Urinary bladder (tissue), 4 donors: ENCODE results near the gene MEP1A. TPM values are rescaled to one million over a fixed set of nuclear protein-coding genes. Genes with fewer than 3 reads are reported as not detected.

ENCODE experiments used
- DNase-seq: peaks from one replicate; pipeline ENCODE4 v3.0.0-alpha.2; 2015; ENCODE audit errors: extremely low spot score
- H3K27ac ChIP-seq: one replicate; pipeline ENCODE4 v1.5.1; 2013; ENCODE audit warnings: low read depth, mild to moderate bottlenecking, moderate library complexity
- H3K36me3 ChIP-seq: one replicate; pipeline ENCODE4 v1.6.1; 2013; ENCODE audit warnings: mild to moderate bottlenecking, moderate library complexity; ENCODE audit not compliant: insufficient read depth
- H3K4me1 ChIP-seq: one replicate; pipeline ENCODE4 v1.6.1; 2013; ENCODE audit warnings: mild to moderate bottlenecking, moderate library complexity; ENCODE audit not compliant: insufficient read depth
- H3K4me3 ChIP-seq: one replicate; pipeline ENCODE4 v1.5.1; 2013; ENCODE audit warnings: low read depth, low read length
- WGBS: extraction: QIAGEN DNeasy Blood & Tissue Kit; methylation state at CpG from one replicate; pipeline ENCODE4 v1.1.7; 2013; 5-methylcytosine and 5-hydroxymethylcytosine counted together
- polyA plus RNA-seq: library from polyadenylated mRNA; stranded (reverse); fragments of 200-250 nt; gene quantifications from one replicate; pipeline ENCODE4 v1.2.3, GENCODE V29; 2013
- total RNA-seq: library from RNA; depleted of rRNA; stranded (reverse); fragments of >200 nt; gene quantifications from one replicate; pipeline ENCODE4 v1.2.3, GENCODE V29; 2014
- donor health status: healthy with polysubstance abuse.
- donor health status: healthy.

MEP1A gene
- total and polyA plus RNA-seq, 2 donors = not detected

- H3K4me1 ChIP-seq = no peaks in the 10 kb centered on the region
- no peaks in the 10 kb centered on the region for H3K36me3 ChIP-seq
- no peak overlapping the region for H3K4me3 ChIP-seq
- 84% methylated on average over 5 of the region's 5 CpGs for WGBS
- H3K27ac ChIP-seq = no peak overlapping the region
- no peak for DNase-seq
Observed at GRCh38 chr6:46867411-46867810, 74.2 kb downstream of the MEP1A start.

- no peak overlapping the region for H3K27ac ChIP-seq
- DNase-seq = no peak
- no peaks in the 10 kb centered on the region for H3K36me3 ChIP-seq
- H3K4me3 ChIP-seq = no peak overlapping the region
- H3K4me1 ChIP-seq = no peaks in the 10 kb centered on the region
- WGBS = 54% methylated on average over 4 of the region's 4 CpGs
Observed at GRCh38 chr6:46876126-46876525, 82.9 kb downstream of the MEP1A start.

DNA sequence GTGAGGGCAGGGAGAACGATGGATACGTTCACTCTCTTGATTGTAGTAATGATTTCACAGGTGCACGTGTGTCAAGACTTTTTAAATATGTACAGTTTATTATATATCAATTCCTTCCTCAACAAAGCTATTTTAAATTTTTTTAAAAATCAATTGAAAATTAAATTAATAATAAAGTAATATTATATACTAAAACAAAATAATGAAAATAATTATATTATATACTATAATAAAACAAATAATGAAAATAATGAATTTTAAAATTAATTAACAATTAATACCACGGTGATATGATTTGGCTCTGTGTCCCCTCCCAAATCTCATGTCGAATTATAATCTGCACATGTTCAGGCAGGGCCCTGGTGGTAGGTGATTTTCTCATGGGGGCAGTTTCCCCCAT, 85.8 kb downstream of the MEP1A start:
- H3K4me3 ChIP-seq = no peak overlapping the region
- no peak for DNase-seq
- no peak overlapping the region for H3K27ac ChIP-seq
- peaks cover 2% of the 10 kb centered on the region for H3K36me3 ChIP-seq
- 87% methylated on average over 5 of the region's 5 CpGs for WGBS
- H3K4me1 ChIP-seq = no peaks in the 10 kb centered on the region

- Histone ChIP-seq H3K36me3 (peaks cover 2% of the 10 kb centered on the region), H3K4me3 (no peak overlapping the region), H3K27ac (no peak overlapping the region), H3K4me1 (no peaks in the 10 kb centered on the region)
- DNase-seq = no peak
- WGBS = 71% methylated on average over 2 of the region's 2 CpGs
Observed at GRCh38 chr6:46882645-46883044, 89.5 kb downstream of the MEP1A start.

- H3K4me1 ChIP-seq = no peaks in the 10 kb centered on the region
- WGBS = 54% methylated on average over 3 of the region's 3 CpGs
- DNase-seq = no peak
- H3K4me3 ChIP-seq = no peak overlapping the region
- no peaks in the 10 kb centered on the region for H3K36me3 ChIP-seq
- no peak overlapping the region for H3K27ac ChIP-seq
Observed at GRCh38 chr6:46888031-46888430, 94.8 kb downstream of the MEP1A start.

DNA sequence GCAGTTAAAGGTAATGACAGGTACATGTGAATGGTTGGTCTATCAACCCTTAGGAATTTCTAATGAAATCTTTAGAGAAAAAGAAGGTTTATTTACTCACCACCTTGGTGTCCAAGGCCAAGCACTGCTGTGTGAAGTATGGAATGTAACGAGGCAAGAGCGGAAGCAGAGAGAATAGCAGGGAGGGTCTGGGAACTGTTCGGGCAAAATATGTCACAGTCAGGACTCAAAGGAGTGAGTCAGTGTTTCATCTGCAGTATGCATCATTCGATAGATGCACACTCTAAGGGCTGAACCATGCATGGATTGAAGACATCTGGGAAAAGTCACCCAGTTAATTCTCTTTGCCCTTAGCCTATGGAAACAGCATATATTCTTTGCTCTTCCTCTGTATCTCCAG, 95.4 kb downstream of the MEP1A start:
- 76% methylated on average over 4 of the region's 4 CpGs for WGBS
- Histone ChIP-seq H3K4me3 (no peak overlapping the region), H3K36me3 (no peaks in the 10 kb centered on the region), H3K27ac (no peak overlapping the region), H3K4me1 (no peaks in the 10 kb centered on the region)
- DNase-seq = no peak

Other genes starting within 250 kb of the MEP1A start
- gene CYP39A1, start 140.6 kb upstream of the MEP1A start, total RNA-seq = 13.3 TPM
- gene CYP39A1, start 140.6 kb upstream of the MEP1A start, polyA plus RNA-seq = 4.3 TPM
- 41.5 TPM for gene SLC25A27, start 140.4 kb upstream of the MEP1A start, total RNA-seq
- gene SLC25A27, start 140.4 kb upstream of the MEP1A start, polyA plus RNA-seq = 15.0 TPM
- gene TDRD6, start 105.5 kb upstream of the MEP1A start, total RNA-seq = 1.9 TPM
- 0.13 TPM for gene TDRD6, start 105.5 kb upstream of the MEP1A start, polyA plus RNA-seq
- gene PLA2G7, start 58.0 kb upstream of the MEP1A start, total RNA-seq = 2.7 TPM
- 0.77 TPM for gene PLA2G7, start 58.0 kb upstream of the MEP1A start, polyA plus RNA-seq
- gene ANKRD66, start 46.5 kb upstream of the MEP1A start, total RNA-seq = not detected
- gene ANKRD66, start 46.5 kb upstream of the MEP1A start, polyA plus RNA-seq = not detected
- gene ADGRF5, start 128.5 kb downstream of the MEP1A start, total RNA-seq = 41.3 TPM
- gene ADGRF5, start 128.5 kb downstream of the MEP1A start, polyA plus RNA-seq = 16.2 TPM
- gene ADGRF1, start 248.9 kb downstream of the MEP1A start, total RNA-seq = 13.0 TPM
- gene ADGRF1, start 248.9 kb downstream of the MEP1A start, polyA plus RNA-seq = 5.3 TPM